ENCODE data around the gene SERPINI1. TPM values are rescaled to one million over a fixed set of nuclear protein-coding genes. Genes with fewer than 3 reads are reported as not detected.

The SERPINI1 gene
- total RNA-seq, 4 donors from 2014 or later, result 3.1 to 4.0 (median 3.5) TPM

DNA sequence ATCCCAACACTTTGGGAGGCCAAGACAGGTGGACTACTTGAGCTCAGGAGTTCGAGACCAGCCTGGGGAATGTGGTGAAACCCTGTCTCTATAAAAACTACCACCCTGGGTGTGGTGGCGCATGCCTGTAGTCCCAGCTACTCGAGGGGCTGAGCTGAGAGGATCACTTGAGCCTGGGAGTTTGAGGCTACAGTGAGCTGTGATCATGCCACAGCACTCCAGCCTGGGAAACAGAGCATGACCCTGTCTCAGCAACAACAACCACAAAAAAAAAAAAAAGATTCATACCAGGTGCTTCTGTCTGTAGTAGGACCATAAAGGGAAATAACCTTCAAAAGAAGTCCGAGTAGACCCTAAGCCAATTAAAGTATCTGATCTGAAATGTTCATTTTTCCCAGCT lies 94.5 kb downstream of the SERPINI1 start:
- 29 to 40% methylated on average over 4 of the region's 4 CpGs for WGBS, 2 donors
- Histone ChIP-seq H3K4me1 (no peaks in the 10 kb centered on the region), H3K36me3 (no peaks in the 10 kb centered on the region), H3K27ac (no peak overlapping the region), H3K27me3 (no peaks in the 10 kb centered on the region), H3K4me3 (replicated peaks in 1 of 3) (no peak overlapping the region), H3K9me3 (no peaks in the 10 kb centered on the region)
- intact Hi-C loops (cut with DNase I), result no loop called here
- peak; percentile 71 to 75 for DNase-seq
- TF ChIP-seq POLR2A (IDR thresholded peaks at IDR 0.05), result no peak
- TF ChIP-seq, protein P1, sequence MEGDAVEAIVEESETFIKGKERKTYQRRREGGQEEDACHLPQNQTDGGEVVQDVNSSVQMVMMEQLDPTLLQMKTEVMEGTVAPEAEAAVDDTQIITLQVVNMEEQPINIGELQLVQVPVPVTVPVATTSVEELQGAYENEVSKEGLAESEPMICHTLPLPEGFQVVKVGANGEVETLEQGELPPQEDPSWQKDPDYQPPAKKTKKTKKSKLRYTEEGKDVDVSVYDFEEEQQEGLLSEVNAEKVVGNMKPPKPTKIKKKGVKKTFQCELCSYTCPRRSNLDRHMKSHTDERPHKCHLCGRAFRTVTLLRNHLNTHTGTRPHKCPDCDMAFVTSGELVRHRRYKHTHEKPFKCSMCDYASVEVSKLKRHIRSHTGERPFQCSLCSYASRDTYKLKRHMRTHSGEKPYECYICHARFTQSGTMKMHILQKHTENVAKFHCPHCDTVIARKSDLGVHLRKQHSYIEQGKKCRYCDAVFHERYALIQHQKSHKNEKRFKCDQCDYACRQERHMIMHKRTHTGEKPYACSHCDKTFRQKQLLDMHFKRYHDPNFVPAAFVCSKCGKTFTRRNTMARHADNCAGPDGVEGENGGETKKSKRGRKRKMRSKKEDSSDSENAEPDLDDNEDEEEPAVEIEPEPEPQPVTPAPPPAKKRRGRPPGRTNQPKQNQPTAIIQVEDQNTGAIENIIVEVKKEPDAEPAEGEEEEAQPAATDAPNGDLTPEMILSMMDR (IDR thresholded peaks at IDR 0.05), result no peak

DNA sequence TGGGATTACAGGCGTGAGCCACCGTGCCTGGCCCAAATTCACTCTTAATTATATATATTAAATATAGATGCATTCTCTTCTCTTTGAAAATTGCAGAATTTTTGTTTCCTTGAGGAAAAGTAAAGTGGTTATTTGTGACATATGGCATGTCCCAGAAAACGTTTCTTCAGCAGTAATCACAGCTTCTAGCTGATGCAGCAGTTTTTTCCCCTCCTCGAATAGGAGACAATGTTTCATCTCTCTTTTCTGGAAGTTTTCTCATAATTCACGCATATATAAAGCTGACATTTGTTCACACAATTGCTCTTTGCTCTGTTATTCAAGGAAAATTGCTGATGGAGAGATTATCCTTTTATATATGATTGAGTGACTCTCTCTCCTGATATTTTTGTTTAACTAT lies 99.8 kb downstream of the SERPINI1 start:
- Histone ChIP-seq H3K27ac (no peak overlapping the region), H3K4me3 (replicated peaks in 1 of 3) (no peak overlapping the region), H3K36me3 (no peaks in the 10 kb centered on the region), H3K9me3 (no peaks in the 10 kb centered on the region), H3K27me3 (no peaks in the 10 kb centered on the region), H3K4me1 (no peaks in the 10 kb centered on the region)
- TF ChIP-seq, protein P1 (IDR thresholded peaks at IDR 0.05), result no peak
- TF ChIP-seq POLR2A (IDR thresholded peaks at IDR 0.05), result no peak
- no peak for DNase-seq
- intact Hi-C loops (cut with DNase I), result no loop called here
- WGBS, 2 donors, result 88% methylated on average over 5 of the region's 5 CpGs

DNA sequence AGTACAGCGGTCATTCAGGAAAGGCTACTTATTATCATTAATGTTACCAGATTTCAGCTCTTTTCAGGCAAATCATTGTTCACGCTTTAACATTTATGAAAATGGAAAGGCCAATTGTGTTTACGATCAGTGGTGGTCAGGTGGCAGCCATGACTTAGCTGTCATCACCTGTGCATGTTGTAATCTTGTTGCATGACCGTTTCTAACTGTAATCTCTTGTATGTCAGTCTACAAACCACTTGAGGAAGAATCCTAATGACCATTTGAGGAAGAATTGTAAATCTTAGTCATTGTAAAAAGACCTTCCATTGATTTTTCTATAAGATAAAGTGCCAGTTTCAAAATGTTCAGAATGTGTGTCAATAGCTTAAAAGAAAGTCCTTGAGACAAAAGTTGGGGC lies 100.4 kb downstream of the SERPINI1 start:
- intact Hi-C loops (cut with DNase I), result no loop called here
- 89 to 91% methylated on average over 4 of the region's 4 CpGs for WGBS, 2 donors
- no peaks in the 10 kb centered on the region for H3K36me3 ChIP-seq
- H3K27ac ChIP-seq, result no peak overlapping the region
- H3K27me3 ChIP-seq, result no peaks in the 10 kb centered on the region
- H3K9me3 ChIP-seq, result no peaks in the 10 kb centered on the region
- TF ChIP-seq, protein P1 (IDR thresholded peaks at IDR 0.05), result no peak
- TF ChIP-seq POLR2A (IDR thresholded peaks at IDR 0.05), result no peak
- no peak for DNase-seq
- H3K4me1 ChIP-seq, result no peaks in the 10 kb centered on the region
- no peak overlapping the region for H3K4me3 ChIP-seq (replicated peaks in 1 of 3)

DNA sequence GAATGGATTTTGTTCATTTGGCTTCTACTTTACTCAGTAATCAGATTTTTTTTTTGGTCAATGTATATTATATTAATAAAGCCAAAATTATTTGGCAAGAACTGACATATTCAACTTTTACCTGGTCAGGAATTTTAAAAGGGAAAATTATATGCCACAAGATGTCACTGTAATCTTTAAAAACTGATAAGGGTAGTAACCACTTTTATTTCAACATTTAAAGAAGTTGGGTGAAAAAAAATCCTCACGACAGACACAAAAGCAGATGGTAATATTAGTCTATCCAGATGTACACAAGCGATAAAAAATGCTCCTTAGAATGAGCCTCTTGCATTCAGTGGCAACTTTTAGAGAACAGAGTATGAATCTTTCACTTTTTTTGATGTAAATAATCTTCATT lies 101.9 kb downstream of the SERPINI1 start:
- WGBS, 2 donors, result 64 to 68% methylated on average over 2 of the region's 2 CpGs
- intact Hi-C loops (cut with DNase I), result no loop called here
- Histone ChIP-seq H3K9me3 (no peaks in the 10 kb centered on the region), H3K4me1 (no peaks in the 10 kb centered on the region), H3K27me3 (no peaks in the 10 kb centered on the region), H3K36me3 (no peaks in the 10 kb centered on the region), H3K4me3 (replicated peaks in 1 of 3) (no peak overlapping the region), H3K27ac (no peak overlapping the region)
- DNase-seq, result no peak
- TF ChIP-seq, protein P1 (IDR thresholded peaks at IDR 0.05), result no peak
- TF ChIP-seq POLR2A (IDR thresholded peaks at IDR 0.05), result no peak

DNA sequence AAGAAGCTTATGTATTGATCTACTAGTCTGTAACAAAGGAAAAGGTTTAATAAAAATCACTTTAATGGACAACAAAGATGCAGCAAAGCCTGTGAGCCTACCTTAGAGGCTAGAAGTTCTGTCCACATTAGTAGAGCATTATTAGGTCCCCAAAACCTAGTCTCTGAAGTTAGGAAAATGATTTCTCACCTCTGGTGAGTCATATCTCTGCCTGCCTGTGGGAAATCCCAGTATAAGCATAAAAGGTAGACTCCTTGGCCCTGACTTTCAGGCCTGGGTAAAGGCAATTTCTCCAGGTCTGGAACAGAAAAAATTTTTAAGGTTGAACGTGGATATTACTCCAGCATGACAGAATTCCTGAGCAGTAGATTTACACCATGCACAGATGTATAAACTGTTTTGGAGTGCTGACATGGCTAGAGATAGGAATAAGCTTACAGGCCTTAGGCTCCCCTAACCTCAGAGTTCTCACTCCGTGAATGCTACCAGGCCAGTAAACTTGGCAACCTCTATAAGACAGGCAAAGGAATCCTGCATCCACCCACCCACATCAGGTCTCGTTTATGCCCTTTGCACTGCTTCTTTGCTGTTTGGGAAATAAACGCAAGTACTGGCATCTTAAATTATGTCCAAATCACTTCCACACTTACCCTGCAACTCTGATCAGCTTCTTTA lies 104.1 kb downstream of the SERPINI1 start:
- H3K4me3 ChIP-seq (replicated peaks in 1 of 3), result no peak overlapping the region
- 81 to 86% methylated on average over 4 of the region's 4 CpGs for WGBS, 2 donors
- H3K4me1 ChIP-seq, result no peaks in the 10 kb centered on the region
- H3K27ac ChIP-seq, result no peak overlapping the region
- no peaks in the 10 kb centered on the region for H3K27me3 ChIP-seq
- DNase-seq, result no peak
- no peak for TF ChIP-seq POLR2A (IDR thresholded peaks at IDR 0.05)
- TF ChIP-seq, protein P1 (IDR thresholded peaks at IDR 0.05), result no peak
- H3K36me3 ChIP-seq, result no peaks in the 10 kb centered on the region
- intact Hi-C loops (cut with DNase I), result no loop called here
- no peaks in the 10 kb centered on the region for H3K9me3 ChIP-seq
